GM18517 (cell line): ENCODE results near the gene REEP6.

Experiments used
- ATAC-seq: cut with Tn5 transposase; IDR thresholded peaks from one replicate; pipeline ENCODE4 v1.9.1; 2021; ENCODE audit warnings: mild to moderate bottlenecking, moderate library complexity; ENCODE audit not compliant: unreplicated experiment

REEP6 gene

GRCh38 chr19:1491114-1491848, at the start of gene REEP6:
REEP6 (plus strand) TSS chr19:1491181; CDS start chr19:1491270, 89 bp downstream.
- ATAC-seq = no peak

DNA sequence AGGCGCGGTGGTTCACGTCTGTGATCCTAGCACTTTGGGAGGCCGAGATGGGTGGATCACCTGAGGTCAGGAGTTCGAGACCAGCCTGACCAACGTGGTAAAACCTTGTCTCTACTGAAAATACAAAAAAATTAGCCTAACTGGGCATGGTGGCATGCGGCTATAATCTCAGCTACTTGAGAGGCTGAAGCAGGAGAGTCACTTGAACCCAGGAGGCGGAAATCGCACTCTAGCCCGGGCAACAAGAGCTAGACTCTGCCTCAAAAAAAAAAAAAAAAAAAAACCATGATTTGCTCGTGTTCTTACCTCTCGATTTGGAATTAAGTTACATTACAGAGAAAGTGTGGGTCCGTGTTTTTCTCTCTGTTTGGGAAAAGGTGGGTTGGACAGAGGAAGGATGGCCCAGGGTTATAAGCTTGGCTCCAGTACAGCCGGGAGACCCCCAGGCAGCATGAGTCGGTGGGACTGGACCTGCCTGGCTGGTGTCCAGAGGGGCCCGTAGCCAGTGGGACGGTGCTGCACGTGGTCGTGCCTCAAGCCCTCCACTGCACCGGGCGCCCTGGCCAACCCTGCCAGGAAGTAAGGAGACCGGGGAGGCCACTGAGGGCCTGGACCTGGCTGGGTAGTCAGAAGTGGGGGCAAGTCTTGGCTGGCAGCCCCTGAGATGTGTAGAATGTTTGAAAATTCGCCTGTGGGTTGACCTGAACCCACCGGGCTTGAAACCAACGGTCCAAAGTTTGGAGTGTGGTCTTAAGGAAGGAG, 49.1 kb upstream of the REEP6 start:
- ATAC-seq = no peak

- ATAC-seq = peak; percentile 62
Observed at GRCh38 chr19:1445185-1445931, 45.6 kb upstream of the REEP6 start.

DNA sequence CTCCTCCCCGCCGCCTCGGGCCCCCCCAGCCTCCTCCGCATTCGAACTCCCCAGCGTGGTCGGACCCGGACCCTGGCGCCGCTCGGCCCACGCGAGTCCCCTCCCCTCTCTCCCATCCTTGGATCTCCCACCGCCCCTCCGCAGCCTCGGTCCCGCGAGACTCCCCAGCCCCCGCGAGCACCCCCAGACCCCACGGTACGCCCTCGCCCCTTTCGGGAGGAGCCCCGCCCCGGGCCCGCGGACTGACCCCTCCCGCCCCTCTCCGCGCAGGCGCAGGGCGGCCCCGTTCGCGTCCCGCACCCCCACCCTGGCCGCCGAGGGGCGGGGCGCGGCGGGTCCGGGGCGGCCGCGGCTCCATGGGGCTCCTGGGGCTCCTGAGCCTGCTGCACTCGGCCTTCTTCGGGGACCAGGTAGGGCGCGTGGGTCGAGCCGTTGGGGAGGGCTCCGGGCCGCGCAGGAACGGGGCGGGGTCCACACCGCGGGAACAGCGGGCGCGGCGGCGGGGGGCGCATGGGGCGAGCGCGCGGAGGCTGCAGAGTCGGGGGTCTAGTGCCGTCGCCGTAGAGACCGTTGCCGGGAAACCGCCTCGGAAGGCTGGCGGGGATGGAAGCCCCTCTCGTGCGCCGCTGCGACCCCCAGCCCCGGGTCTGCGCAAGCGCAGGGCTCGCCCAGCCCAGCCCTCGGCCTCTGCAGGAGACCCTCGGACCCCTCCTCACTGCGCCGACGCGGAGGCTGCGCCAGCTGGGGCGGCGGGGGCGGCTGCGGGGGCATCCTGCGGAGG, 44.9 kb upstream of the REEP6 start:
- ATAC-seq = no peak

- ATAC-seq = no peak
Observed at GRCh38 chr19:1446713-1447481, 44.1 kb upstream of the REEP6 start.

GRCh38 chr19:1447504-1447903, 43.5 kb upstream of the REEP6 start:
- no peak for ATAC-seq

- ATAC-seq = no peak
Observed at GRCh38 chr19:1447944-1448343, 43.0 kb upstream of the REEP6 start.

DNA sequence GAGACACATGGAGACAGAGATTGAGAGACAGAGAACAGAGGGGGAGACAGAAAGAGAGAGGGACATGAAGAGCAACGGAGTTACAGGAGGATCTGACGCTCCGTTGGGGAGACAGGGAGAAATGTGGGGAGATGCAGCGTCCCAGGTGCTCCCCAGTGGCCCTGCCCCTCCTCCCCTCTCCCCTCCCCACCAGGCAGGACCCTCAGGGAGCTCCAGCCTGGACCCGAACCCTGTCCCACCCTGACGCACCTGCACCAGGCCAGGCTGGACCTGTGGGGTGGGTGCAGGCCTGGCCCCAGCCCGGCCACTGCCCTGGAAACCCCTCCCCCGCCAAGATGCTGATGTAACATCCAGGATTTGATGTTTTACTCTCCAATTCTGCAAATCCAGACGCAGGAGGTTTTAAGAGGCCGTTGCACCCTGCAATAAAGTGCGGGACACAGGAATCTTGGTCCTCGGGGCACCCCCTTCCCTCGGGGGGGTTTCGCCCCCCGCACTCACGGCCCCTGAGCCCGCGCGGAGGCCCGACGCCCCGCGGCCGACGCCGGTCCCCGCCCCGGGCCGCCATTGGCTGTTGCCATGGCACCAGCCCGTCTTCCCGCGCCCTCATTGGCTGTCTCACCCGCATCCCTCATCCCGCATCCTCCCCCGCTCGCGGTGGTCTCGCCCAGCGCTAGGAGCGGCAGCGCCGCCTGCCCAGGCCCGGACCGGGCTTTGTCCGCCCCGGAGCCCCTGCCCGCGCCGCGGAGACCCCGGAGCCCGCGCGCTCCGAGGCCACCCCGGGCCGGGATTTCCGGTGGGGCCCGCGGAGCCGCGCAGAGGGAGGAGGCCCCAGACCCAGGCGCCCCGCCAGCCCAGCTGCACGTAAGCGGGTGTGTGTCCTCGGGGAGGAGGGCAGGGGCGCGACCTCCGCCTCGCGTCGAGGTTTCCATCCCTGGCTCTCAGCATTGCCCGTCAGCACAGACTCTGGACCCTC, 41.2 kb upstream of the REEP6 start, which contains the start of gene APC2:
Gene APC2, plus strand, starts transcription at position 655 of the 976 bp plus-strand sequence. CDS start 2,881 bp downstream, outside the sequence.
- ATAC-seq = no peak

- ATAC-seq = no peak
Observed at GRCh38 chr19:1450735-1451731, 39.9 kb upstream of the REEP6 start.

- ATAC-seq = no peak
Observed at GRCh38 chr19:1451916-1452801, 38.8 kb upstream of the REEP6 start.

- no peak for ATAC-seq
Observed at GRCh38 chr19:1452802-1453524, 38.0 kb upstream of the REEP6 start.

DNA sequence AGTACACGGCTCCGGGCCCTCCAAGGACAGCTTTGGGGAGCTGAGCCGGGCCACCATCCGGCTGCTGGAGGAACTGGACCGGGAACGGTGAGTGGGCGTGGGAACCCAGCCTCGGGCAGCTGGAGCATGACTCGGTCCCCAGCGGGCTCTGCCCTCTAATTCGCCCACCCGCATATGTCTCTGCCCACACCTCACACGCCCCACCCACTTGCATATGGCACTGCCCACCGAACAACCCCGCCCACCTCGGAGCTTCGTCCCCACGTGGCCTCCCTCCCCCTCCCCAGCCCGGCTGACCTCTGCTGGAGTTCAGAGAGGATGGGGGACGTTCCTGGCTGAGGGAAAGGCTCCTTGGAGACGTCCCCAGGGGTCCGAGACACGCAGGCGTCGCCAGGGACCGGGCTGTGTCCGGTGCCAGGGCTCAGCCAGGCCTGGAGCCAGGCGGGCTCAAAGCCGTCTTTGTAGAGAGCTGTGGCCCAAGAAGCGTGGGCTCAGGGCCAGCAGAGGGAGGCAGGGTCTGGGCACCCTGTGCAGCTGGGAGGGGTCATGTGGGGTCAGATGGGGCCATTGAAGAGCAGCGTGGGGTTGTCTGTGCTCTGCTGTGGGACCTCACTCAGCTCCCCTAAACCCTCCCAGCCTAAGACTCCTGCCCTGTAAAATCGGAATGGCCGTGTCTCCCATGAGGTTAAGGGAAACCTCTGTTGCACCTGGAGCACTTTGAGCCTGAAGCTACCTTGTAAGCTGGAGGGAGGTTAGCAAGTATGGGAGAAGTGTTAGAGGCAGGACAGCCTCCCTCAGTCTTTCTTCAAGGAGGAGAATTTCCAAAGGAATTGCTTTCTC, 37.2 kb upstream of the REEP6 start:
- ATAC-seq = no peak

- no peak for ATAC-seq
Observed at GRCh38 chr19:1455002-1455335, 36.0 kb upstream of the REEP6 start.

DNA sequence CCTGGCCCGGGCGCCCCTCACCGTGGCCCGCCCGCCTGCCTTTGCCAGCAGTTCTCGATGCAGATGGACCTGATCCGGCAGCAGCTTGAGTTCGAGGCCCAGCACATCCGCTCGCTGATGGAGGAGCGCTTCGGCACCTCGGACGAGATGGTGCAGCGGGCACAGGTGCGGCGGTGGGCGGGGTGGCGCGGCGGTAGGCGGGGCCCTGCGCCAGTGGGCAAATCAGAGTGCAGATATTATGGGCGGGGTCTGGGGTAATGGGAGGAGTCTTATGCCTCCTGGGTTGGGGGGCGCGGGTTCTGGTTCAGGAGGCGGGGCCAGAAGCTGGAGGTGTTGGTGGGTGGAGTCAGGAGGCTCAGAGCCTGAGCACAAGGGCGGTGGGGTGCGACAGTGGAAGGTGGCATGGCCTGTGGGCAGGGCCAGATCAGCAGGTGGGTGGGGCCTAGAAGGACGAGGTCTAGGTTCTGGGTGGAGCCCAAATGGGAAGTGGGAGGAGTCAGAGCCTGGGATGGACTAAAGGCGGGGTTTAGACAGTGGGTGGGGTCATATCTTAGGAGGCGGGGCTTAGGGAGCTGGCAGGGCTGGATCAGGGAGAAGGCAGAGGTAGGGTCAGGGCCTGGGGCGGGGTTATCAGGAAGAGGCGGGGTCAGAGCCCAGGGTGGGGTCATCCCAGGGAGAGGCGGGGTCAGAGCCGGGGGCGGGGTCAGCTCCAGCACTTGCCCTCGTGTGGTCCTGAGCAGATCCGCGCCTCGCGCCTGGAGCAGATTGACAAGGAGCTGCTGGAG, 35.5 kb upstream of the REEP6 start:
- ATAC-seq = no peak
